ENCODE results near the gene E2F2. TPM values are rescaled to one million over a fixed set of nuclear protein-coding genes. Genes with fewer than 3 reads are reported as not detected.

The E2F2 gene
- total and polyA plus RNA-seq, 2 experiments from 2014 or later: 0.78 to 3.4 TPM

DNA sequence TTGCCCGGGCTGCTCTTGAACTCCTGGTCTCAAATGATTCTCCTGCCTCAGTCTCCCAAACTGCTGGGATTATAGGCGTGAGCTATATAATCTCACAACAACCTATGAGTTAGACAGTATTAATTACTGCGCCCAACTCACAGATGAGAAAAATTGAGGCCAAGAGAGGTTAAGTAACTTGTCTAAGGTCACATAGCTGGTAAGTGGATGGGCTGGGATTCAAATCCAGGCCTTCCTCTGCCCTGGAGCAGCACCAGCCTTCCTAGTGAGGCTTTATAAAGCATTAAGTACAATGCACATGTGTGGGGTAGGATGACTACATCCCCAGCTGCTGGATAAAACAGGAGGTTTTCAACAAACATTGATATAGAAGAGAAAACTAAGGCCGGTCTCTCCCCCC lies 15.1 kb downstream of the E2F2 start:
- Histone ChIP-seq H3K4me2 (no peak overlapping the region), H3K4me3 (no peak overlapping the region), H3K27me3 (ENCODE audit: insufficient read depth) (no peaks in the 10 kb centered on the region), H3K4me1 (ENCODE audit: insufficient read depth) (no peaks in the 10 kb centered on the region), H3F3A (replicated peaks; ENCODE audit: low read depth) (no peaks in the 10 kb centered on the region), H3K79me2 (replicated peaks; ENCODE audit: insufficient read depth) (no peaks in the 10 kb centered on the region), H3K9me2 (ENCODE audit: insufficient read depth) (no peaks in the 10 kb centered on the region), H2AFZ (no peak overlapping the region), H3K36me3 (ENCODE audit: insufficient read depth) (no peaks in the 10 kb centered on the region; the same call in 1 of the 2 replicates), H4K20me1 (replicated peaks; ENCODE audit: insufficient read depth) (no peaks in the 10 kb centered on the region; the same call in 1 of the 2 replicates), H3K27ac (ENCODE audit: low read depth) (no peak overlapping the region)
- Mint-ChIP-seq H3K27ac (no peak overlapping the region), H3K27me3 (ENCODE audit: insufficient read depth, low read depth, poor library complexity) (peaks cover 7% of the 10 kb centered on the region), H3K4me1 (no peaks in the 10 kb centered on the region), H3K36me3 (ENCODE audit: low read depth) (peaks cover 31% of the 10 kb centered on the region), H3K4me3 (no peak overlapping the region), H3K9me3 (no peaks in the 10 kb centered on the region)
- DNase-seq (ENCODE audit: low spot score): no peak
- no peak for ATAC-seq
- TF ChIP-seq CREB1 (CRISPR knock-in tag; IDR thresholded peaks at IDR 0.05; ENCODE audit: low read depth) (no peak), STAT1 (IDR thresholded peaks at IDR 0.05; ENCODE audit: unreplicated experiment) (no peak)

DNA sequence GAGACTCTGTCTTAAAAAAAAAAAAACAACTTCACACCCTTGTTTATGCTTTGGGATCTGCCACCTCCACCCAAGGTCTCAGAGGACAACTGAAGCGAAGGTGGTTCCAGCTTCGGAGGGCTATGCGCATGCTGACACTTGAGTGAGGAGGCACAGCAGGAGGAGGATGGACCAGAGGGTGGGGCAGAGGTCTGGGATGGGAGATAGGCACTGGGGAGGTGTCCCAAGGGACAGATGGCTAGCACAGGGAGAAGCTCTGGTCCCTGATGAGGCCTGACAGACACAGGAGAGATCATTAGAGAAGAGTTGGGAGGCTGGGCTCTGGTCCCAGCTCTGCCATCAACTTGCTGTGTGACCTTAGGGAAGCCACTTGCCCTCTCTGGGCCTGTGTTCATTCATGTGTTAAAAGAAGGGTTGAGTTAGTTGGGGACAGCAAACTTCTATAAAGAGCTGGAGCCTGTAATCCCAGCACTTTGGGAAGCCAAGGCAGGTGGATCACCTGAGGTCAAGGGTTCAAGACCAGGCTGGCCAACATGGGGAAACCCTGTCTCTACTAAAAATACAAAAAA lies 16.8 kb downstream of the E2F2 start:
- Mint-ChIP-seq H3K27ac (no peak overlapping the region), H3K36me3 (ENCODE audit: low read depth) (peaks cover 33% of the 10 kb centered on the region), H3K4me1 (no peaks in the 10 kb centered on the region), H3K9me3 (no peaks in the 10 kb centered on the region), H3K27me3 (ENCODE audit: insufficient read depth, low read depth, poor library complexity) (peaks cover 7% of the 10 kb centered on the region), H3K4me3 (no peak overlapping the region)
- no peaks in the 10 kb centered on the region; the same call in 1 of the 2 replicates for H3K36me3 ChIP-seq (ENCODE audit: insufficient read depth)
- H4K20me1 ChIP-seq (replicated peaks; ENCODE audit: insufficient read depth): no peaks in the 10 kb centered on the region; the same call in 1 of the 2 replicates
- no peaks in the 10 kb centered on the region for H3K9me2 ChIP-seq (ENCODE audit: insufficient read depth)
- H3K27ac ChIP-seq (ENCODE audit: low read depth): no peak overlapping the region
- ATAC-seq (no peak), DNase-seq (ENCODE audit: low spot score) (no peak)
- no peaks in the 10 kb centered on the region for H3K4me1 ChIP-seq (ENCODE audit: insufficient read depth)
- no peaks in the 10 kb centered on the region for H3K27me3 ChIP-seq (ENCODE audit: insufficient read depth)
- H2AFZ ChIP-seq: no peak overlapping the region
- no peaks in the 10 kb centered on the region for H3F3A ChIP-seq (replicated peaks; ENCODE audit: low read depth)
- H3K4me3 ChIP-seq: no peak overlapping the region
- no peak for TF ChIP-seq ZNF114 (CRISPR knock-in tag; IDR thresholded peaks at IDR 0.05)
- no peak overlapping the region for H3K4me2 ChIP-seq
- no peaks in the 10 kb centered on the region for H3K79me2 ChIP-seq (replicated peaks; ENCODE audit: insufficient read depth)

DNA sequence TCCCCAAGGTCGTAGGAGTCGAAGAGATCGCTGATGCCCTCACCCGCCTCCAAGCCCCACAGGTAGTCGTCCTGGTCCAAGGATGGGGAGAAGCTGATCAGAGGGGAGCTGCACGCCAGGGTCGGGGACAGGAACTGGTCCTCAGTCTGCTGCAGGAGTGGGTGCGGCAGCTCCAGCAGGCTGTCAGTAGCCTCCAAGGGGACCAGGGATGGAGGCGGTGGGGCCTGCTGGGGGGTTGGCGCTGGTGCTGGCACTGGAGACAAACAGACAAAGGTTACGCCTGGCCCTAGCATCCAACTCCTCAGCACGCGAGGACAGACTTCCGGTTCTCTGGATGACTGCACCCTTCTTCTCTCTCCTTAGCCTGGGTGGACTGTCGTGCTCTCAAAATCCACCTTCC lies 21.1 kb downstream of the E2F2 start:
- no peak overlapping the region for H3K4me3 Mint-ChIP-seq
- peaks cover 2% of the 10 kb centered on the region; the same call in 1 of the 3 replicates for H3K4me1 Mint-ChIP-seq
- Histone ChIP-seq H3K36me3 (ENCODE audit: insufficient read depth) (no peaks in the 10 kb centered on the region; the same call in 1 of the 2 replicates), H3K4me2 (no peak overlapping the region), H3K4me1 (ENCODE audit: insufficient read depth) (peaks cover 2% of the 10 kb centered on the region), H3F3A (replicated peaks; ENCODE audit: low read depth) (no peaks in the 10 kb centered on the region), H3K79me2 (replicated peaks; ENCODE audit: insufficient read depth) (no peaks in the 10 kb centered on the region), H3K27ac (ENCODE audit: low read depth) (no peak overlapping the region), H3K4me3 (no peak overlapping the region), H4K20me1 (replicated peaks; ENCODE audit: insufficient read depth) (no peaks in the 10 kb centered on the region; the same call in none of the 2 replicates), H3K9me2 (ENCODE audit: insufficient read depth) (no peaks in the 10 kb centered on the region), H3K27me3 (ENCODE audit: insufficient read depth) (no peaks in the 10 kb centered on the region), H2AFZ (no peak overlapping the region)
- TF ChIP-seq JUNB (IDR thresholded peaks at IDR 0.05; ENCODE audit: unreplicated experiment): no peak
- TF ChIP-seq NANOG (IDR thresholded peaks at IDR 0.05; ENCODE audit: borderline replicate concordance): no peak
- no peak for TF ChIP-seq ZNF114 (CRISPR knock-in tag; IDR thresholded peaks at IDR 0.05)
- no peak for TF ChIP-seq CREB1 (CRISPR knock-in tag; IDR thresholded peaks at IDR 0.05; ENCODE audit: low read depth)
- no peak for TF ChIP-seq ZNF331 (CRISPR knock-in tag; IDR thresholded peaks at IDR 0.05; ENCODE audit: low read depth)
- TF ChIP-seq POLR2AphosphoS5 (IDR thresholded peaks at IDR 0.05; ENCODE audit: low read depth): no peak
- peaks cover 6% of the 10 kb centered on the region for H3K27me3 Mint-ChIP-seq (ENCODE audit: insufficient read depth, low read depth, poor library complexity)
- H3K27ac Mint-ChIP-seq: no peak overlapping the region
- peaks cover 13% of the 10 kb centered on the region for H3K36me3 Mint-ChIP-seq (ENCODE audit: low read depth)
- H3K9me3 Mint-ChIP-seq: no peaks in the 10 kb centered on the region
- DNase-seq (ENCODE audit: low spot score) (no peak), ATAC-seq (no peak)

All from GM23338 (cell line).